ENCODE results near the gene KLHL41.

Gene KLHL41

GRCh38 chr2:169509298-169509885 lies at the start of gene KLHL41:
Gene KLHL41, plus strand, starts transcription at chr2:169509702. Its CDS starts 77 bp downstream, at chr2:169509779.
- peak; percentile 72 for DNase-seq

- no peak for DNase-seq
Observed at GRCh38 chr2:169461143-169461542, 48.4 kb upstream of the KLHL41 start.

GRCh38 chr2:169462896-169463695 lies 46.4 kb upstream of the KLHL41 start:
- DNase-seq = no peak

GRCh38 chr2:169464466-169464865 lies 45.0 kb upstream of the KLHL41 start:
- no peak for DNase-seq

- peak; percentile 52 for DNase-seq
Observed at GRCh38 chr2:169464882-169465281, 44.6 kb upstream of the KLHL41 start.

- no peak for DNase-seq
Observed at GRCh38 chr2:169468841-169469240, 40.7 kb upstream of the KLHL41 start.

GRCh38 chr2:169469952-169470572 lies 39.4 kb upstream of the KLHL41 start:
- DNase-seq = no peak

- DNase-seq = no peak
Observed at GRCh38 chr2:169472249-169472648, 37.3 kb upstream of the KLHL41 start.

- DNase-seq = peak; percentile 95
Observed at GRCh38 chr2:169476459-169476858, 33.0 kb upstream of the KLHL41 start.

GRCh38 chr2:169478339-169478738 lies 31.2 kb upstream of the KLHL41 start:
- DNase-seq = no peak

GRCh38 chr2:169478745-169479256 lies 30.7 kb upstream of the KLHL41 start:
- DNase-seq = peak; percentile 46

- peak; percentile 95 for DNase-seq
Observed at GRCh38 chr2:169479257-169480078, 30.0 kb upstream of the KLHL41 start, which contains the start of gene BBS5. Gene BBS5, plus strand, starts transcription at chr2:169479494. Its CDS starts 60 bp downstream, at chr2:169479554.

- peak; percentile 36 for DNase-seq
Observed at GRCh38 chr2:169480079-169480465, 29.4 kb upstream of the KLHL41 start.

GRCh38 chr2:169485650-169486138 lies 23.8 kb upstream of the KLHL41 start:
- DNase-seq = no peak

GRCh38 chr2:169486487-169486886 lies 23.0 kb upstream of the KLHL41 start:
- DNase-seq = no peak

GRCh38 chr2:169490834-169491233 lies 18.7 kb upstream of the KLHL41 start:
- no peak for DNase-seq

GRCh38 chr2:169491378-169491777 lies 18.1 kb upstream of the KLHL41 start:
- DNase-seq = no peak

- no peak for DNase-seq
Observed at GRCh38 chr2:169493360-169493759, 16.1 kb upstream of the KLHL41 start.

GRCh38 chr2:169495310-169495928 lies 14.1 kb upstream of the KLHL41 start:
- no peak for DNase-seq

- no peak for DNase-seq
Observed at GRCh38 chr2:169504651-169505050, 4.9 kb upstream of the KLHL41 start.

GRCh38 chr2:169507698-169508097 lies 1.8 kb upstream of the KLHL41 start:
- peak; percentile 99 for DNase-seq

- no peak for DNase-seq
Observed at GRCh38 chr2:169509955-169510354, 453 bp downstream of the KLHL41 start.

Measured in DMS53 (cell line).